HG03521 (cell line): ENCODE data around the gene DDX55.
A peak's percentile ranks its signal among the peaks of the same experiment; 100 is the strongest.
"Not testable (repeated sequence)": the region's sequence is repeated elsewhere in the genome, so short reads cannot be mapped to it uniquely, and the experiment has no call there.

ENCODE experiments used
- ATAC-seq: cut with Tn5 transposase; IDR thresholded peaks from one replicate; pipeline ENCODE4 v1.9.1; 2021; ENCODE audit warnings: mild to moderate bottlenecking, moderate library complexity; ENCODE audit not compliant: unreplicated experiment

Gene DDX55

GRCh38 chr12:123601602-123602489 lies at the start of gene DDX55:
TSS of gene DDX55 (plus strand) at chr12:123602099. CDS start at chr12:123602149, 50 bp downstream.
- peak; percentile 86 for ATAC-seq

GRCh38 chr12:123554136-123554535 lies 47.8 kb upstream of the DDX55 start:
- ATAC-seq = not testable (repeated sequence)

- ATAC-seq = not testable (repeated sequence)
These were observed 47.1 kb upstream of the DDX55 start for GRCh38 chr12:123554843-123555242.

- ATAC-seq = not testable (repeated sequence)
These were observed 43.4 kb upstream of the DDX55 start for GRCh38 chr12:123558487-123558886.

- no peak for ATAC-seq
These were observed 42.4 kb upstream of the DDX55 start for GRCh38 chr12:123559468-123559867.

- ATAC-seq = no peak
These were observed 30.5 kb upstream of the DDX55 start for GRCh38 chr12:123571343-123571813.

GRCh38 chr12:123572391-123572790 lies 29.5 kb upstream of the DDX55 start:
- no peak for ATAC-seq

GRCh38 chr12:123573870-123574269 lies 28.0 kb upstream of the DDX55 start:
- no peak for ATAC-seq

GRCh38 chr12:123576611-123577010 lies 25.3 kb upstream of the DDX55 start:
- no peak for ATAC-seq

GRCh38 chr12:123578243-123578642 lies 23.7 kb upstream of the DDX55 start:
- ATAC-seq = no peak

- not testable (repeated sequence) for ATAC-seq
These were observed 23.1 kb upstream of the DDX55 start for GRCh38 chr12:123578829-123579228.

GRCh38 chr12:123580772-123581171 lies 21.1 kb upstream of the DDX55 start:
- ATAC-seq = no peak

- ATAC-seq = no peak
These were observed 10.0 kb upstream of the DDX55 start for GRCh38 chr12:123591702-123592481.

GRCh38 chr12:123595729-123596128 lies 6.2 kb upstream of the DDX55 start:
- ATAC-seq = no peak

- no peak for ATAC-seq
These were observed 4.8 kb upstream of the DDX55 start for GRCh38 chr12:123597100-123597499.

GRCh38 chr12:123598522-123598921 lies 3.4 kb upstream of the DDX55 start:
- ATAC-seq = no peak

GRCh38 chr12:123599310-123599709 lies 2.6 kb upstream of the DDX55 start:
- no peak for ATAC-seq

GRCh38 chr12:123599721-123600120 lies 2.2 kb upstream of the DDX55 start:
- no peak for ATAC-seq

- no peak for ATAC-seq
These were observed 824 bp downstream of the DDX55 start for GRCh38 chr12:123602651-123603195.

GRCh38 chr12:123603495-123603894 lies 1.6 kb downstream of the DDX55 start:
- not testable (repeated sequence) for ATAC-seq

- ATAC-seq = no peak
These were observed 5.9 kb downstream of the DDX55 start for GRCh38 chr12:123607756-123608155.
